Gastrocnemius medialis (tissue), 4 donors: ENCODE results near the gene CFAP119. TPM values are rescaled to one million over a fixed set of nuclear protein-coding genes. Genes with fewer than 3 reads are reported as not detected.
A peak's percentile ranks its signal among the peaks of the same experiment; 100 is the strongest.

Experiments used
- ATAC-seq, 2 donors: fragments of 150-250 bp; one replicate each; pipeline ENCODE4 v1.9.1; 2016
- DNase-seq, 2 donors: peaks; one replicate each; pipeline ENCODE4 v3.0.0-alpha.2; 2019
- H3K27ac ChIP-seq, 4 donors: fragments of 200-600 bp; sonication (generic); 1 replicate in 1 of 4; 2 replicates in 3 of 4; pipeline ENCODE4 v1.5.1; 2016 to 2018; ENCODE audit warnings: mild to moderate bottlenecking in 2 of 4, moderate library complexity in 1 of 4
- H3K27me3 ChIP-seq, 3 donors: fragments of 200-600 bp; sonication (generic) in 2 of 3; 1 replicate in 1 of 3; 2 replicates in 2 of 3; pipeline versions ENCODE4 v1.5.1 to v1.6.0; 2016 to 2019; ENCODE audit warnings: mild to moderate bottlenecking in 1 of 3, moderate library complexity in 1 of 3
- H3K36me3 ChIP-seq, 2 donors: fragments of 200-600 bp; sonication (generic) in 1 of 2; one replicate each; pipeline ENCODE4 v1.5.1; 2017 to 2018
- H3K4me1 ChIP-seq, 2 donors: fragments of 200-600 bp; sonication (generic) in 1 of 2; one replicate each; pipeline ENCODE4 v1.5.1; 2016 to 2017; ENCODE audit warnings: mild to moderate bottlenecking in 2 of 2
- H3K4me3 ChIP-seq, 4 donors: fragments of 200-600 bp; sonication (generic) in 3 of 4; 1 replicate in 1 of 4; 2 replicates in 3 of 4; pipeline ENCODE4 v1.5.1; 2016 to 2019; ENCODE audit warnings: mild to moderate bottlenecking in 2 of 4
- H3K9me3 ChIP-seq, 3 donors: fragments of 200-600 bp; sonication (generic) in 2 of 3; 1 replicate in 1 of 3; 2 replicates in 2 of 3; pipeline ENCODE4 v1.5.1; 2016 to 2019
- CTCF ChIP-seq, 5 experiments: fragments of 450-650 bp in 3 of 5; fragments of 200-600 bp in 2 of 5; sonication (generic) in 2 of 5; IDR thresholded peaks in 4 of 5; conservative IDR thresholded peaks in 1 of 5; 1 replicate in 4 of 5; 2 replicates in 1 of 5; pipeline ENCODE4 v1.5.1; 2016 to 2019; ENCODE audit warnings: antibody characterized with exemption in 5 of 5, mild to moderate bottlenecking in 3 of 5, moderate library complexity in 3 of 5
- POLR2A ChIP-seq, 2 donors: fragments of 450-650 bp; IDR thresholded peaks; one replicate each; pipeline ENCODE4 v1.6.1; 2017; ENCODE audit warnings: antibody characterized with exemption in 2 of 2, mild to moderate bottlenecking in 2 of 2, moderate library complexity in 2 of 2
- in situ Hi-C, 4 donors: fragments of 200-750 bp; cut with MboI; loops; one replicate each; pipeline versions ENCODE4 v1.15.0 to v1.8.0; 2017; ENCODE audit warnings: low sequenced_read_pairs in 4 of 4
- intact Hi-C: fragments of 100-400 bp; cut with DNase I; formaldehyde crosslinking; loops from one replicate; pipeline ENCODE4 v1.15.1; 2023; ENCODE audit warnings: low total_unique reads
- total RNA-seq, 4 donors: library from RNA; depleted of rRNA; stranded (reverse); fragments of >200 nt; gene quantifications; one replicate each; pipeline versions ENCODE4 v1.1.0 to v1.2.3, GENCODE V29; 2016

CFAP119 gene
- total RNA-seq, 4 donors from 2014 or later, result 0.73 to 5.8 (median 1.7) TPM; not detected in 1

- intact Hi-C loops (no loop called here), in situ Hi-C loops (no loop called here)
- no peaks in the 10 kb centered on the region for H3K27me3 ChIP-seq
- TF ChIP-seq POLR2A (IDR thresholded peaks at IDR 0.05), result no peak
- no peak for TF ChIP-seq CTCF (IDR thresholded peaks at IDR 0.05 in 4 of 5, conservative IDR thresholded peaks at IDR 0.05 in 1 of 5)
- no peaks in the 10 kb centered on the region for H3K9me3 ChIP-seq
- no peak overlapping the region for H3K4me3 ChIP-seq
- DNase-seq, result peak in 1 of 2 donors; percentile 8
- H3K36me3 ChIP-seq, result peaks cover 0 to 61% of the 10 kb centered on the region in 2 donors
- H3K4me1 ChIP-seq, result peaks cover 18 to 23% of the 10 kb centered on the region in 2 donors
- no peak overlapping the region for H3K27ac ChIP-seq
- no peak for ATAC-seq
Observed at GRCh38 chr16:30764086-30764485, 2.2 kb upstream of the CFAP119 start.

DNA sequence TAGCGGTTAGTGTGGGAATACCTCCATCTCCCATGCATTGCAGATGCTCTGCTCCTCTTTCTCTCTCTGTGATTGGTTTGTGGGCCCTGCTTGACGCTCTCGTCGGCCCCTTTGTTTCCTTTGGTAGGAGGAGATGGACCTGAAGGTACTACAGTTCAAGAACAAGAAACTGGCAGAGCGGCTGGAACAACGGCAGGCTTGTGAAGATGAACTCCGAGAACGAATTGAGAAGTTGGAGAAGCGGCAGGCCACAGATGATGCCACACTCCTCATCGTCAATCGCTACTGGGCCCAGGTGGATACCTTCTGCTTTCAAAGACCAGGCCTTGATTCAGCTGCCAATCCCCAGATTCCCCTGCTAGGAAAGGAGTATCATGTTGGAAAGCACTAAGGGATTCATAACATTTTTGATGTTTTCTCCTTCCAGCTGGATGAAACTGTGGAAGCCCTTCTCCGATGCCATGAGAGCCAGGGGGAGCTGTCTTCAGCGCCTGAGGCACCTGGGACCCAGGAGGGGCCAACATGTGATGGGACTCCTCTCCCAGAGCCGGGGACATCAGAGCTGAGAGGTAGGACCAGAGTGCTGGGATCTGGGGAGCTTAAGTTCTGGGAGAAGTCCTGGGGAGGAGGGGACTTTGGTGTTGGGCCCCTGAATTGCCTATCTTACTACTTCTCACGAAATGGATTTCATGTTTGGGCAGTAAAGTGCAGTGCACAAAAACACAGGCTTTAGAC is 1.3 kb upstream of the CFAP119 start:
- peak overlapping the region; percentile 91 to 96 (median 94) for H3K27ac ChIP-seq
- no peaks in the 10 kb centered on the region for H3K27me3 ChIP-seq
- TF ChIP-seq POLR2A (IDR thresholded peaks at IDR 0.05), result no peak
- TF ChIP-seq CTCF (IDR thresholded peaks at IDR 0.05 in 4 of 5, conservative IDR thresholded peaks at IDR 0.05 in 1 of 5), result no peak
- ATAC-seq (no peak), DNase-seq (peak in 1 of 2 donors; percentile 10)
- H3K9me3 ChIP-seq, result no peaks in the 10 kb centered on the region
- peak overlapping the region; percentile 77 to 96 (median 92) for H3K4me3 ChIP-seq
- intact Hi-C loops (loop anchor here (1.0 kb wide), 1 partner anchor 15 kb away; the partner anchor contains the start of gene PHKG2), in situ Hi-C loops (no loop called here)
- H3K36me3 ChIP-seq, result peaks cover 0 to 57% of the 10 kb centered on the region in 2 donors
- H3K4me1 ChIP-seq, result peaks cover 18 to 23% of the 10 kb centered on the region in 2 donors

DNA sequence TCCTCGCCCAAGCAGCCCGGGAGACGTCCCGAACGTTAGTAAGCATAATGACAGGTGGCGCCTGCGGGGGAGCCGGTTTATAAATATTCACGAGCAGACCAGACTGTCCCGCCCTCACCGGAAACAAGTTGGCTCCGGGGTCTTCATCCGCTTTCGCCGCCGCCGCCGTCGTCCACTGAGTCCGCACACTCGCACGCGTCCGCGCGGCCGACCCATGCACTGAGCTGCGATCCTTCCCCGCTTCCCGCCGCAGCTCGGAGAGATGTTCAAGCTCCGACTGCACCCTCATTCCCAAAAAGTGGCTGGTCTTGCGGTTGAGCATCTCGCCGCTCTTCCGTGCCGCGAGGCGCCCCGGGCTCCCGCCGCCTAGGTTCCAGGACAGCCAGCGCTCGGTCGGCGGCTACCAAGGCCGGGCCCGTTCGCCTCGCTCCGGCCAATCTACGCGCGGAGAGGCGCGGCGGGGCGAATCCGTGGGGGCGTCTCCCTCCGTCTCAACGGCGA is 385 bp downstream of the CFAP119 start:
- no peak for TF ChIP-seq CTCF (IDR thresholded peaks at IDR 0.05 in 4 of 5, conservative IDR thresholded peaks at IDR 0.05 in 1 of 5)
- no peak for TF ChIP-seq POLR2A (IDR thresholded peaks at IDR 0.05)
- no peaks in the 10 kb centered on the region for H3K9me3 ChIP-seq
- peaks cover 18 to 23% of the 10 kb centered on the region in 2 donors for H3K4me1 ChIP-seq
- ATAC-seq (peak; percentile 7 to 20), DNase-seq (peak in 1 of 2 donors; percentile 22)
- H3K27ac ChIP-seq, result peak overlapping the region; percentile 91 to 96 (median 94)
- H3K27me3 ChIP-seq, result no peaks in the 10 kb centered on the region
- H3K4me3 ChIP-seq, result peak overlapping the region; percentile 77 to 96 (median 92)
- in situ Hi-C loops (no loop called here), intact Hi-C loops (no loop called here)
- H3K36me3 ChIP-seq, result peaks cover 0 to 53% of the 10 kb centered on the region in 2 donors

DNA sequence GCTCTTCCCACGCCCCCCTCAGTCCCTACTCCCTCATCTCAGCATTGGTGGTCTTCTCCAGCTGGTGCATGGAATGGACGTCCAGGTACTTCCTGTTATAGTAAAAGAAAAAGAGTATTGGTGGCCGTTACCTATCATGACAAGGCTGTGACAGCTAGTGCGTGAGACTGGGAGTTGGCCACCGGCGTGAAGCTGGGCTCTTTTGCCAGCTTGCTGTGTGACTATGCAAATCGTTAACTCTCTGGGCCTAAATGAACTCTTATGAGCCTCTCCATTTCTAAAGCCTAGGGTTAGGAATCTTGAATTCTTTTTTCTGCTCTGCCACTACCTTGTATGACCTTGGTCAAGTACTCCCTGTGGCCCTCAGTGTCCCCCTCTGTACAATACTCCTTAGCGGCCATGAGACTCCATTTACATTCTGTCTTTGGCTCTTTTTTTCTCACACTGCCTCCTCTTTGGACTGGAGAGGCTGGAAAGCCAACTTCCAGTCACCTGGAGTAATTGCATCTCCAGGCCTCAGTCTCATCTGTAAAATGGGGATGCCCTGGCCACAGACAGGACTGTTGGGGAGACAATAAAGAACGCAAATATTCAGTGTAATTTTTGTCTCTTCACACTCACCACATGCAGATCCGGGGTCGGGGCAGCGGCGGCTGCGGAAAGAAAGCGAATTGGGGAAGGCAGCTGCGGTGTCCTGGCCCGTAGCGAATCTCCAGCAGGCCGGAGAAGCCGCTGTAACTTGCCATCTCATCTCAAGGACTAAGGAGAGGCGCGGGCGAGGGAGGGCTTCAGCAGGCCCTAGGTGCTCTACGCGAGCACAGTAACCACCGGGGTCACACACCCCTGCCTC is 1.1 kb downstream of the CFAP119 start:
- Histone ChIP-seq H3K4me3 (peak overlapping the region; percentile 77 to 96 (median 92)), H3K4me1 (peaks cover 18 to 23% of the 10 kb centered on the region in 2 donors), H3K27me3 (no peaks in the 10 kb centered on the region), H3K9me3 (no peaks in the 10 kb centered on the region), H3K27ac (peak overlapping the region in 3 of 4 donors; percentile 91 to 96 (median 95)), H3K36me3 (peaks cover 0 to 51% of the 10 kb centered on the region in 2 donors)
- ATAC-seq (no peak), DNase-seq (no peak)
- TF ChIP-seq POLR2A (IDR thresholded peaks at IDR 0.05) (peak in 1 of 2 donors; percentile 21), CTCF (IDR thresholded peaks at IDR 0.05 in 4 of 5, conservative IDR thresholded peaks at IDR 0.05 in 1 of 5) (no peak)
- intact Hi-C loops, result no loop called here
- in situ Hi-C loops, result no loop called here
